ENCODE data around the gene RNF34. TPM values are rescaled to one million over a fixed set of nuclear protein-coding genes. Genes with fewer than 3 reads are reported as not detected.

RNF34 gene
- total RNA-seq, 4 donors from 2014 or later: 46.8 to 63.2 (median 49.8) TPM

GRCh38 chr12:121432740-121433480, 33.0 kb downstream of the RNF34 start:
- no peak for TF ChIP-seq POLR2AphosphoS5 (IDR thresholded peaks at IDR 0.05)
- no peak for TF ChIP-seq CTCF (IDR thresholded peaks at IDR 0.05)
- no peak for TF ChIP-seq POLR2A (IDR thresholded peaks at IDR 0.05)
- TF ChIP-seq EP300 (IDR thresholded peaks at IDR 0.05; ENCODE audit: low read depth): no peak
- 91 to 100% methylated on average over 1 to 11 of the region's 11 CpGs for WGBS, 2 donors (ENCODE audit: low coverage in 1 of 2)

GRCh38 chr12:121436706-121437105, 36.8 kb downstream of the RNF34 start:
- no peaks in the 10 kb centered on the region for H3K9me3 ChIP-seq
- no peak overlapping the region for H3K27ac ChIP-seq
- peaks cover 0 to 11% (median 0%) of the 10 kb centered on the region in 4 donors for H3K36me3 ChIP-seq
- H3K4me3 ChIP-seq: no peak overlapping the region
- WGBS, 2 donors (ENCODE audit: low coverage in 1 of 2): 92 to 100% methylated on average over 2 of the region's 2 CpGs
- in situ Hi-C loops (cut with MboI; ENCODE audit: low pct_ligation_motif_present in 1 of 4, low pct_unique_long_range_greater_than_20kb in 1 of 4, low sequenced_read_pairs in 3 of 4) (loop anchor here in 3 of 4 donors (10.0 to 25.0 kb wide), 2 partner anchors 99 to 102 kb away; no protein-coding TSS in a partner anchor), intact Hi-C loops (cut with DNase I; ENCODE audit: low total_unique reads) (no loop called here)
- no peaks in the 10 kb centered on the region for H3K4me1 ChIP-seq
- H3K27me3 ChIP-seq: no peaks in the 10 kb centered on the region
- DNase-seq: no peak
- no peak for TF ChIP-seq CTCF (IDR thresholded peaks at IDR 0.05)
- no peak for TF ChIP-seq POLR2AphosphoS5 (IDR thresholded peaks at IDR 0.05)
- TF ChIP-seq EP300 (IDR thresholded peaks at IDR 0.05; ENCODE audit: low read depth): no peak
- TF ChIP-seq POLR2A (IDR thresholded peaks at IDR 0.05): no peak

More at GRCh38 chr12:121432740-121433480, 33.0 kb downstream of the RNF34 start:
- Histone ChIP-seq H3K9me3 (no peaks in the 10 kb centered on the region), H3K4me3 (no peak overlapping the region), H3K27ac (no peak overlapping the region), H3K4me1 (no peaks in the 10 kb centered on the region), H3K27me3 (no peaks in the 10 kb centered on the region), H3K36me3 (peaks cover 0 to 42% (median 11%) of the 10 kb centered on the region in 4 donors)
- in situ Hi-C loops (cut with MboI; ENCODE audit: low pct_ligation_motif_present in 1 of 4, low pct_unique_long_range_greater_than_20kb in 1 of 4, low sequenced_read_pairs in 3 of 4) (loop anchor here in 3 of 4 donors (10.0 to 25.0 kb wide), 2 partner anchors 96 to 98 kb away; no protein-coding TSS in a partner anchor), intact Hi-C loops (cut with DNase I; ENCODE audit: low total_unique reads) (no loop called here)
- no peak for DNase-seq

- intact Hi-C loops (cut with DNase I; ENCODE audit: low total_unique reads) (no loop called here), in situ Hi-C loops (cut with MboI; ENCODE audit: low pct_ligation_motif_present in 1 of 4, low pct_unique_long_range_greater_than_20kb in 1 of 4, low sequenced_read_pairs in 3 of 4) (loop anchor here in 3 of 4 donors (10.0 to 25.0 kb wide), 2 partner anchors 102 to 104 kb away; no protein-coding TSS in a partner anchor)
- TF ChIP-seq CTCF (IDR thresholded peaks at IDR 0.05): no peak
- no peak for TF ChIP-seq POLR2AphosphoS5 (IDR thresholded peaks at IDR 0.05)
- TF ChIP-seq POLR2A (IDR thresholded peaks at IDR 0.05): no peak
- TF ChIP-seq EP300 (IDR thresholded peaks at IDR 0.05; ENCODE audit: low read depth): no peak
- peaks cover 5 to 13% (median 7%) of the 10 kb centered on the region in 4 donors for H3K4me1 ChIP-seq
- H3K4me3 ChIP-seq: no peak overlapping the region
- no peak for DNase-seq
- no peaks in the 10 kb centered on the region for H3K27me3 ChIP-seq
- H3K27ac ChIP-seq: no peak overlapping the region
- H3K36me3 ChIP-seq: peaks cover 0 to 5% (median 0%) of the 10 kb centered on the region in 4 donors
- WGBS, 2 donors (ENCODE audit: low coverage in 1 of 2): 88 to 93% methylated on average over 3 to 12 of the region's 12 CpGs
- no peaks in the 10 kb centered on the region for H3K9me3 ChIP-seq
Measured at GRCh38 chr12:121438905-121439304, 39.0 kb downstream of the RNF34 start.

- 92 to 100% methylated on average over 1 to 16 of the region's 16 CpGs for WGBS, 2 donors (ENCODE audit: low coverage in 1 of 2)
- peaks cover 0 to 5% (median 0%) of the 10 kb centered on the region in 4 donors for H3K36me3 ChIP-seq
- intact Hi-C loops (cut with DNase I; ENCODE audit: low total_unique reads): no loop called here
- H3K4me3 ChIP-seq: no peak overlapping the region
- no peaks in the 10 kb centered on the region for H3K9me3 ChIP-seq
- no peak for DNase-seq
- no peak overlapping the region for H3K27ac ChIP-seq
- in situ Hi-C loops (cut with MboI; ENCODE audit: low pct_ligation_motif_present in 1 of 4, low pct_unique_long_range_greater_than_20kb in 1 of 4, low sequenced_read_pairs in 3 of 4): loop anchor here (10.0 to 25.0 kb wide), 2 partner anchors 102 to 105 kb away; no protein-coding TSS in a partner anchor
- H3K27me3 ChIP-seq: no peaks in the 10 kb centered on the region
- TF ChIP-seq EP300 (IDR thresholded peaks at IDR 0.05; ENCODE audit: low read depth): no peak
- TF ChIP-seq CTCF (IDR thresholded peaks at IDR 0.05): no peak
- no peak for TF ChIP-seq POLR2AphosphoS5 (IDR thresholded peaks at IDR 0.05)
- no peak for TF ChIP-seq POLR2A (IDR thresholded peaks at IDR 0.05)
- H3K4me1 ChIP-seq: peaks cover 8 to 21% (median 10%) of the 10 kb centered on the region in 4 donors
Measured at GRCh38 chr12:121439715-121440114, 39.8 kb downstream of the RNF34 start.
